ENCODE measurements around the gene IZUMO4. TPM values are rescaled to one million over a fixed set of nuclear protein-coding genes. Genes with fewer than 3 reads are reported as not detected.
A peak's percentile ranks its signal among the peaks of the same experiment; 100 is the strongest.

Gene IZUMO4
- total and polyA plus RNA-seq, 11 donors: 1.7 to 6.2 (median 2.6) TPM; not detected in 1

GRCh38 chr19:2101417-2102335 lies 5.0 kb downstream of the IZUMO4 start:
- DNase-seq (no peak), ATAC-seq (no peak)
- whole genome bisulfite sequencing, 4 donors: 90 to 91% (median 90%) methylated on average over 32 to 45 of the region's 45 CpGs
- no peak overlapping the region for H3K27ac ChIP-seq
- TF ChIP-seq CTCF (IDR thresholded peaks at IDR 0.05): no peak
- TF ChIP-seq POLR2A (IDR thresholded peaks at IDR 0.05): no peak
- peaks cover 0 to 11% (median 8%) of the 10 kb centered on the region in 12 donors for H3K4me1 ChIP-seq
- peaks cover 0 to 66% (median 56%) of the 10 kb centered on the region in 9 donors for H3K36me3 ChIP-seq
- no peaks in the 10 kb centered on the region for H3K9me3 ChIP-seq
- H3K27me3 ChIP-seq: no peaks in the 10 kb centered on the region
- intact Hi-C loops (cut with DNase I): no loop called here
- no peak overlapping the region for H3K4me3 ChIP-seq

GRCh38 chr19:2103045-2103707 lies 6.5 kb downstream of the IZUMO4 start:
- ATAC-seq (no peak), DNase-seq (no peak)
- no peak overlapping the region for H3K4me3 ChIP-seq
- no peak for TF ChIP-seq CTCF (IDR thresholded peaks at IDR 0.05)
- no peak for TF ChIP-seq POLR2A (IDR thresholded peaks at IDR 0.05)
- intact Hi-C loops (cut with DNase I): no loop called here
- no peak overlapping the region for H3K27ac ChIP-seq
- no peaks in the 10 kb centered on the region for H3K27me3 ChIP-seq
- no peaks in the 10 kb centered on the region for H3K4me1 ChIP-seq
- 85 to 91% (median 89%) methylated on average over 20 of the region's 20 CpGs for WGBS, 4 donors
- H3K36me3 ChIP-seq: peaks cover 0 to 78% (median 70%) of the 10 kb centered on the region in 9 donors
- H3K9me3 ChIP-seq: no peaks in the 10 kb centered on the region

- H3K4me3 ChIP-seq: no peak overlapping the region
- H3K9me3 ChIP-seq: no peaks in the 10 kb centered on the region
- H3K27me3 ChIP-seq: no peaks in the 10 kb centered on the region
- whole genome bisulfite sequencing, 4 donors: 89 to 93% (median 92%) methylated on average over 17 to 23 of the region's 23 CpGs
- H3K27ac ChIP-seq: peak overlapping the region in 6 of 12 donors; percentile 13 to 50 (median 16)
- no peak for DNase-seq
- intact Hi-C loops (cut with DNase I): no loop called here
- H3K4me1 ChIP-seq: peaks cover 0 to 7% (median 0%) of the 10 kb centered on the region in 12 donors
- H3K36me3 ChIP-seq: peaks cover 3 to 89% (median 86%) of the 10 kb centered on the region in 9 donors
- TF ChIP-seq POLR2A (IDR thresholded peaks at IDR 0.05): no peak
- no peak for TF ChIP-seq CTCF (IDR thresholded peaks at IDR 0.05)
- peak in 1 of 4 donors; percentile 17 for ATAC-seq
These were observed 11.7 kb downstream of the IZUMO4 start for GRCh38 chr19:2108251-2109016.

All from heart left ventricle (tissue), 16 donors.